Mesenchymal stem cell (in vitro differentiated cells and primary cell): Measurements from ENCODE around the gene DNAH5.
A peak's percentile ranks its signal among the peaks of the same experiment; 100 is the strongest.

Experiments used
- DNase-seq: peaks from one replicate; pipeline ENCODE4 v3.0.0-alpha.2; 2013
- H2AFZ ChIP-seq: one replicate; pipeline ENCODE4 v1.6.1; 2013; ENCODE audit warnings: low read depth, mild to moderate bottlenecking, control low read depth, inconsistent platforms, low read length, moderate library complexity
- H2AK5ac ChIP-seq: 2 replicates; pipeline ENCODE4 v1.6.1; 2013; ENCODE audit warnings: low read length, moderate library complexity, mild to moderate bottlenecking, inconsistent platforms; ENCODE audit not compliant: severe bottlenecking
- H2BK120ac ChIP-seq: one replicate; pipeline ENCODE4 v1.6.1; 2013; ENCODE audit warnings: low read depth, mild to moderate bottlenecking, inconsistent platforms, low read length, moderate library complexity
- H2BK12ac ChIP-seq, 2 experiments: one replicate each; pipeline ENCODE4 v1.6.1; 2013; ENCODE audit warnings: inconsistent platforms in 2 of 2, low read length in 2 of 2, mild to moderate bottlenecking in 2 of 2, moderate library complexity in 2 of 2, control low read depth in 1 of 2
- H2BK15ac ChIP-seq: one replicate; pipeline ENCODE4 v1.6.1; 2013; ENCODE audit warnings: mild to moderate bottlenecking, low read depth, inconsistent platforms; ENCODE audit not compliant: poor library complexity, severe bottlenecking
- H2BK5ac ChIP-seq: 2 replicates; pipeline ENCODE4 v1.6.1; 2013; ENCODE audit warnings: low read depth, mild to moderate bottlenecking, low read length, control low read depth, inconsistent platforms; ENCODE audit not compliant: poor library complexity, severe bottlenecking
- H3K14ac ChIP-seq, 2 experiments: one replicate each; pipeline ENCODE4 v1.6.1; 2013; ENCODE audit warnings: inconsistent platforms in 2 of 2, low read length in 2 of 2, control low read depth in 1 of 2, mild to moderate bottlenecking in 1 of 2, moderate library complexity in 1 of 2
- H3K18ac ChIP-seq, 2 experiments: one replicate each; pipeline ENCODE4 v1.6.1; 2013; ENCODE audit warnings: inconsistent platforms in 2 of 2, low read length in 2 of 2, control low read depth in 1 of 2, low read depth in 1 of 2, mild to moderate bottlenecking in 1 of 2
- H3K23ac ChIP-seq, 2 experiments: one replicate each; pipeline ENCODE4 v1.6.1; 2013; ENCODE audit warnings: inconsistent platforms in 2 of 2, low read length in 2 of 2, mild to moderate bottlenecking in 2 of 2, moderate library complexity in 2 of 2, control low read depth in 1 of 2
- H3K27ac ChIP-seq: 2 replicates; pipeline ENCODE4 v1.5.1; 2013; ENCODE audit warnings: mild to moderate bottlenecking, moderate library complexity, low read length, control low read depth, inconsistent platforms; ENCODE audit not compliant: poor library complexity, severe bottlenecking
- H3K27me3 ChIP-seq, 2 experiments: 2 replicates each; pipeline versions ENCODE4 v1.6.1 to v1.7.0; 2013; ENCODE audit warnings: low read length in 2 of 2, mild to moderate bottlenecking in 2 of 2, moderate library complexity in 2 of 2, control low read depth in 1 of 2, inconsistent platforms in 1 of 2; ENCODE audit not compliant: control insufficient read depth in 1 of 2, insufficient read depth in 1 of 2
- H3K36me3 ChIP-seq, 2 experiments: 2 replicates each; pipeline versions ENCODE4 v1.6.1 to v1.7.0; 2013; ENCODE audit warnings: low read length in 2 of 2, control low read depth in 1 of 2, inconsistent platforms in 1 of 2, low read depth in 1 of 2, mild to moderate bottlenecking in 1 of 2; ENCODE audit not compliant: insufficient read depth in 2 of 2, control insufficient read depth in 1 of 2
- H3K4ac ChIP-seq, 2 experiments: one replicate each; pipeline ENCODE4 v1.6.1; 2013; ENCODE audit warnings: inconsistent platforms in 2 of 2, low read length in 2 of 2, mild to moderate bottlenecking in 2 of 2, moderate library complexity in 2 of 2, control low read depth in 1 of 2, low read depth in 1 of 2
- H3K4me1 ChIP-seq: 2 replicates; pipeline ENCODE4 v1.6.1; 2013; ENCODE audit warnings: low read depth, low read length, control low read depth; ENCODE audit not compliant: control insufficient read depth, insufficient read depth
- H3K4me2 ChIP-seq: 2 replicates; pipeline ENCODE4 v1.6.1; 2013; ENCODE audit warnings: low read length, mild to moderate bottlenecking, inconsistent platforms; ENCODE audit not compliant: poor library complexity, severe bottlenecking
- H3K4me3 ChIP-seq, 2 experiments: 2 replicates each; pipeline versions ENCODE4 v1.5.1 to v1.7.0; 2013; ENCODE audit warnings: low read length in 2 of 2, mild to moderate bottlenecking in 2 of 2, control low read depth in 1 of 2, low read depth in 1 of 2; ENCODE audit not compliant: insufficient read depth in 1 of 2
- H3K79me1 ChIP-seq: replicated peaks from 2 replicates; pipeline ENCODE4 v1.6.1; 2013; ENCODE audit warnings: mild to moderate bottlenecking, control low read depth, low read length, inconsistent platforms; ENCODE audit not compliant: poor library complexity, severe bottlenecking
- H3K9ac ChIP-seq: 2 replicates; pipeline ENCODE4 v1.7.0; 2013; ENCODE audit warnings: mild to moderate bottlenecking, low read length, moderate library complexity
- H3K9me3 ChIP-seq: 2 replicates; pipeline ENCODE4 v1.7.0; 2013; ENCODE audit warnings: mild to moderate bottlenecking, low read length; ENCODE audit not compliant: control insufficient read depth
- H4K8ac ChIP-seq: one replicate; pipeline ENCODE4 v1.6.1; 2013; ENCODE audit warnings: inconsistent platforms, mild to moderate bottlenecking, low read length, moderate library complexity
- H4K91ac ChIP-seq: one replicate; pipeline ENCODE4 v1.6.1; 2013; ENCODE audit warnings: mild to moderate bottlenecking, low read length, inconsistent platforms
- WGBS: methylation state at CpG from one replicate; pipeline ENCODE4 v1.1.7; 2013; ENCODE audit warnings: mixed read lengths; 5-methylcytosine and 5-hydroxymethylcytosine counted together

Gene DNAH5

GRCh38 chr5:13735691-13736090 lies 208.8 kb downstream of the DNAH5 start:
- H3K23ac ChIP-seq = no peak overlapping the region
- H3K4me3 ChIP-seq = no peak overlapping the region
- no peak overlapping the region for H3K4me2 ChIP-seq
- no peak overlapping the region for H3K14ac ChIP-seq
- H2BK120ac ChIP-seq = no peak overlapping the region
- H2BK12ac ChIP-seq = no peak overlapping the region
- H4K8ac ChIP-seq = no peak overlapping the region
- H3K4ac ChIP-seq = no peak overlapping the region
- no peak overlapping the region for H2AK5ac ChIP-seq
- H2AFZ ChIP-seq = no peak overlapping the region
- 93% methylated on average over 8 of the region's 11 CpGs for WGBS
- H4K91ac ChIP-seq = no peak overlapping the region
- no peak overlapping the region for H2BK5ac ChIP-seq
- no peak for DNase-seq
- no peaks in the 10 kb centered on the region for H3K27me3 ChIP-seq
- H3K9me3 ChIP-seq = peaks cover 4% of the 10 kb centered on the region
- H3K79me1 ChIP-seq = no peaks in the 10 kb centered on the region
- no peak overlapping the region for H3K9ac ChIP-seq
- H3K36me3 ChIP-seq = no peaks in the 10 kb centered on the region
- no peak overlapping the region for H3K18ac ChIP-seq
- no peaks in the 10 kb centered on the region for H3K4me1 ChIP-seq
- no peak overlapping the region for H3K27ac ChIP-seq
- H2BK15ac ChIP-seq = no peak overlapping the region

DNA sequence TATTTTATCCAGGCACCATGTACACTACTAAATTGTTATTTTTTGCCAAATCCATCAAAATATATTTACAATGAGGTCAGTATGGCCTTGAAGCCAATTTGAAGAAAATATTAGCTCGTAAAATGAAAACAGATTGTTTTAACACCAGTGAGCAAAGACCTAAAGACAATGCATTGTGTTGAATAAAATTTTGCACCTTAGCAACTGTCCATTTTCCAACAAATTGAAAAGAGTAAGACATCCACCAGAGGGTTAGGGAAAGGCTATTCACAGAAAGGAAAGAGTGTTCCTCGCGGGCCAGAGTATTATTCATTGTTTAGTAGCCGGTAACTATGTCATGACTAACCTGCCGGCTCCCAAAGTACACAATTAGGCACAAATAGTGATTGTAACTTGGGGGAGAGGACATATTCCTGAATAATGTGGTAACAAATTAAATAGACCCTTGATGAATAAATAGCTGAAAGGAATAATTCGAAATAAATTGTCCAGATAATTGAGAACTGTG lies 213.3 kb downstream of the DNAH5 start:
- Histone ChIP-seq H3K36me3 (no peaks in the 10 kb centered on the region), H3K27ac (no peak overlapping the region), H2BK12ac (no peak overlapping the region), H3K14ac (no peak overlapping the region), H3K4me3 (no peak overlapping the region), H4K8ac (no peak overlapping the region), H2AFZ (no peak overlapping the region), H2AK5ac (no peak overlapping the region), H3K27me3 (no peaks in the 10 kb centered on the region), H3K9ac (no peak overlapping the region), H3K9me3 (no peaks in the 10 kb centered on the region), H3K4me1 (no peaks in the 10 kb centered on the region), H3K79me1 (no peaks in the 10 kb centered on the region), H4K91ac (no peak overlapping the region), H2BK5ac (no peak overlapping the region), H2BK15ac (no peak overlapping the region), H3K4me2 (no peak overlapping the region), H3K4ac (no peak overlapping the region), H3K23ac (no peak overlapping the region), H2BK120ac (no peak overlapping the region), H3K18ac (no peak overlapping the region)
- no peak for DNase-seq
- 91% methylated on average over 4 of the region's 6 CpGs for WGBS

- Histone ChIP-seq H4K91ac (no peak overlapping the region), H3K27me3 (no peaks in the 10 kb centered on the region), H3K9ac (no peak overlapping the region), H2BK120ac (no peak overlapping the region), H2BK5ac (no peak overlapping the region), H3K4ac (no peak overlapping the region), H3K36me3 (no peaks in the 10 kb centered on the region), H2AFZ (no peak overlapping the region), H2BK12ac (no peak overlapping the region), H4K8ac (no peak overlapping the region), H3K4me2 (no peak overlapping the region), H3K18ac (no peak overlapping the region), H3K27ac (no peak overlapping the region), H3K4me3 (no peak overlapping the region), H2BK15ac (no peak overlapping the region), H3K23ac (no peak overlapping the region), H3K9me3 (no peaks in the 10 kb centered on the region), H2AK5ac (no peak overlapping the region), H3K79me1 (no peaks in the 10 kb centered on the region), H3K4me1 (no peaks in the 10 kb centered on the region), H3K14ac (no peak overlapping the region)
- DNase-seq = no peak
- WGBS = no CpG with 5 or more reads among the region's 2 CpGs
These were observed 235.6 kb downstream of the DNAH5 start for GRCh38 chr5:13708906-13709305.

- Histone ChIP-seq H3K27me3 (no peaks in the 10 kb centered on the region), H3K23ac (no peak overlapping the region), H3K18ac (no peak overlapping the region), H3K36me3 (no peaks in the 10 kb centered on the region), H2BK120ac (no peak overlapping the region), H3K4ac (no peak overlapping the region), H2BK5ac (no peak overlapping the region), H3K9ac (no peak overlapping the region), H4K8ac (no peak overlapping the region), H2AFZ (no peak overlapping the region), H2AK5ac (no peak overlapping the region), H3K79me1 (no peaks in the 10 kb centered on the region), H3K4me1 (no peaks in the 10 kb centered on the region), H3K27ac (no peak overlapping the region), H3K14ac (no peak overlapping the region), H2BK15ac (no peak overlapping the region), H3K4me3 (no peak overlapping the region), H3K4me2 (no peak overlapping the region), H2BK12ac (no peak overlapping the region), H3K9me3 (no peaks in the 10 kb centered on the region), H4K91ac (no peak overlapping the region)
- DNase-seq = peak; percentile 45
- WGBS = 49% methylated on average over 2 of the region's 2 CpGs
These were observed 236.1 kb downstream of the DNAH5 start for GRCh38 chr5:13708432-13708831.
